Measurements from ENCODE around the gene COL8A1.

Gene COL8A1

GRCh38 chr3:99794485-99794884, 156.1 kb downstream of the COL8A1 start:
- Mint-ChIP-seq H3K4me3 (no peak overlapping the region), H3K27me3 (no peaks in the 10 kb centered on the region), H3K27ac (no peak overlapping the region), H3K4me1 (ENCODE audit: low read depth) (no peaks in the 10 kb centered on the region), H3K9me3 (ENCODE audit: low read depth) (no peaks in the 10 kb centered on the region), H3K36me3 (no peaks in the 10 kb centered on the region)

GRCh38 chr3:99795573-99795972, 157.2 kb downstream of the COL8A1 start:
- no peaks in the 10 kb centered on the region for H3K4me1 Mint-ChIP-seq (ENCODE audit: low read depth)
- H3K36me3 Mint-ChIP-seq = peaks cover 3% of the 10 kb centered on the region
- no peak overlapping the region for H3K4me3 Mint-ChIP-seq
- H3K9me3 Mint-ChIP-seq (ENCODE audit: low read depth) = no peaks in the 10 kb centered on the region
- H3K27me3 Mint-ChIP-seq = peaks cover 1% of the 10 kb centered on the region
- no peak overlapping the region for H3K27ac Mint-ChIP-seq

DNA sequence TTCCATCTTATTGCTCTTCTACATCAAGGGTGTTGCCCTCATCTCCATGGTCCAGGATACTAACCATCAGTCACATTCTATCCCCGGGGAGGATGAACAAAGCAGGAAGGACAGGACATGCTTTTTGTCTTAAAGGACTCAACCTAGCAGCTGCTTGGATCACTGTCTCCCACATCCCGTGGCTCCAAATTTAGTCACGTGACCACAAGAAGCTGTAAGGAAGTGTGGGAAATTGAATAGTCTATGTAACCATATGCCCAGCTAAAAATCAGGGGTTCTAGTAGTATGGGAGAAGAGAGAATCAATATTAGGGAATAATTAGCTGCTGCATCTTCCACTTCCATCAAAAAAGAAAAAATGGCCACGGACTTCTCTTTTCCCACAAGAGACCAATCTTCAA, 161.0 kb downstream of the COL8A1 start:
- Mint-ChIP-seq H3K27me3 (peaks cover 3% of the 10 kb centered on the region), H3K27ac (no peak overlapping the region), H3K9me3 (ENCODE audit: low read depth) (no peaks in the 10 kb centered on the region), H3K4me3 (no peak overlapping the region), H3K4me1 (ENCODE audit: low read depth) (no peaks in the 10 kb centered on the region), H3K36me3 (peaks cover 14% of the 10 kb centered on the region)

DNA sequence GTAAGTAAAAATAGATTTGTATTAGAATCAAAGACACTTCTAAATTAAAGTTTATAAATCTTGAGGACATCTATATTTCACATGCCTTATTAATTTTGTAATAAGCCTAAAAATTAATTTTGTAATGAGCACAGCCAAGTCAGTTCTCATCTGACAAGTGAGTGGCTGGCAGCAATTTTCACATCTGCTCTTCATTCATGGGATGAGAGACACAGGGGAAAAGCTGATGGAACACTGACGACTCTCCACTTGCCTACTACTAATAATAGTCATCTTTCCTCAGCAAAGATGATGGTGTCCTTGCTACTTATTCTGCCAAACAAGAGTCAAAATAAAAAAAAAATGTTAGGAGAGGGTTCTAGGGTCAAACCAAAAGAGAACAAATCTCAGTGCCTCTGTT, 164.9 kb downstream of the COL8A1 start:
- Mint-ChIP-seq H3K9me3 (ENCODE audit: low read depth) (peaks cover 6% of the 10 kb centered on the region), H3K27me3 (peaks cover 3% of the 10 kb centered on the region), H3K4me3 (no peak overlapping the region), H3K36me3 (peaks cover 21% of the 10 kb centered on the region), H3K4me1 (ENCODE audit: low read depth) (no peaks in the 10 kb centered on the region), H3K27ac (no peak overlapping the region)

- Mint-ChIP-seq H3K27ac (no peak overlapping the region), H3K9me3 (ENCODE audit: low read depth) (peaks cover 6% of the 10 kb centered on the region), H3K4me3 (no peak overlapping the region), H3K27me3 (peaks cover 1% of the 10 kb centered on the region), H3K4me1 (ENCODE audit: low read depth) (no peaks in the 10 kb centered on the region), H3K36me3 (peaks cover 18% of the 10 kb centered on the region)
These were observed 166.8 kb downstream of the COL8A1 start for GRCh38 chr3:99805160-99805559.

- H3K4me1 Mint-ChIP-seq (ENCODE audit: low read depth) = no peaks in the 10 kb centered on the region
- H3K27me3 Mint-ChIP-seq = no peaks in the 10 kb centered on the region
- H3K36me3 Mint-ChIP-seq = peaks cover 12% of the 10 kb centered on the region
- peaks cover 6% of the 10 kb centered on the region for H3K9me3 Mint-ChIP-seq (ENCODE audit: low read depth)
- no peak overlapping the region for H3K27ac Mint-ChIP-seq
- H3K4me3 Mint-ChIP-seq = no peak overlapping the region
These were observed 169.9 kb downstream of the COL8A1 start for GRCh38 chr3:99808163-99808794.

DNA sequence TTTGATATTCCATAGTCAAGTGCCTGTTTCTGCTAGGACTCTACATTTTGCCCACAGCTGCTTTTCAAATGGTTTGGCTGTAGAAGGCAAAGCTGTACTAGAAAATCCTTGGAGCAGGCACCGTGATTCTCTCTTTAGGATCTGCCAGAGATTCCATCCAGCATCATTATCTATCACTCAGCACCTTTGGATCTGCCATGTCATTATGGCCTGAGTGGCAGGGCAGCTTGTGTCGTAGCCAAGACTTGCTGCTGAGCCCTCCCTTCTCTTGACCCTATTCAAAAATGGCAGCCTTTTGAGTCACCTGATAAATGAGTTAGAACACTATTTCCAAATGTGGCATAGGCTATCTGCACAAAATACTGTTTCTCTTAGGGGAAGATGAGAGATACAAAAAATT, 171.2 kb downstream of the COL8A1 start:
- no peak overlapping the region for H3K4me3 Mint-ChIP-seq
- no peak overlapping the region for H3K27ac Mint-ChIP-seq
- peaks cover 6% of the 10 kb centered on the region for H3K9me3 Mint-ChIP-seq (ENCODE audit: low read depth)
- no peaks in the 10 kb centered on the region for H3K27me3 Mint-ChIP-seq
- H3K36me3 Mint-ChIP-seq = peaks cover 6% of the 10 kb centered on the region
- H3K4me1 Mint-ChIP-seq (ENCODE audit: low read depth) = no peaks in the 10 kb centered on the region

DNA sequence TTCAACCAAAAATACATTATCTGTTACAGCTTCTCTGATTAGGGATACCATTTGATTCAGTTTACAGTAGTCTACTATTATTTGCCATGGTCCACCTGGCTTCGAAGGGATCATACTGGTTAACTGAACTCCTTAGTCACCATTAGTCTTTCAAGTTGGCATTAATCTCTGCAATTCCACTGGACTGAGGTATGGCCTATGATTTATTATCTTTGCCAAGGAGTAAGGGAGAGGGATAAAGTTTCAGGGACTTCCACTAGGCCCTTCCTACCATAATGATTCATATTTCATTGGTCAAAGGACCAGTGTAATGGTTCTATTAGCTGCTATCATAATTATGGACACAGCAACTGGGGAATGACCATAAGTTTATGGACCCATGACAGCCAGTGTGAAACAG, 172.0 kb downstream of the COL8A1 start:
- no peaks in the 10 kb centered on the region for H3K4me1 Mint-ChIP-seq (ENCODE audit: low read depth)
- peaks cover 5% of the 10 kb centered on the region for H3K36me3 Mint-ChIP-seq
- no peak overlapping the region for H3K4me3 Mint-ChIP-seq
- peaks cover 6% of the 10 kb centered on the region for H3K9me3 Mint-ChIP-seq (ENCODE audit: low read depth)
- no peak overlapping the region for H3K27ac Mint-ChIP-seq
- no peaks in the 10 kb centered on the region for H3K27me3 Mint-ChIP-seq

DNA sequence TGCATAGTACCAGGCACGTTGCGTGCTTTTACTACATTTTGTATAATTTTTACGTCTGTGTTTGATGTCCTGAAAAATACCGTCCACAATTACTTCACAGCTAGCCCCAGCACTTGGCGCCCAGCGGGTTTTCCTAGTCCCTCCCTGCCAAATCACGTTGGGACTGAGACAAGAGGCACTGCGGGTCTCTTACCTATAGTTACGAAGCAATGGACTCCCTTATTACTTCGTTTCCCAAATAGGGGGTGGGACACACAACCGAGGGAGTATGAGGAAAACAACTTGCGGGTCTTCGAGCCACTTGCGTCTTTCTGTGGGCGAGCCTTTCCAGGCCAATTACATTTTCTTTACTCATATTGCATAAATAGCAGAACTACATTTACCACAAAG, 178.6 kb downstream of the COL8A1 start:
- Mint-ChIP-seq H3K36me3 (peaks cover 10% of the 10 kb centered on the region), H3K9me3 (ENCODE audit: low read depth) (no peaks in the 10 kb centered on the region), H3K4me1 (ENCODE audit: low read depth) (peaks cover 41% of the 10 kb centered on the region), H3K27me3 (no peaks in the 10 kb centered on the region), H3K4me3 (peak overlapping the region; percentile 96), H3K27ac (peak overlapping the region; percentile 99)

GRCh38 chr3:99817437-99818240, 179.2 kb downstream of the COL8A1 start, which contains the start of gene CMSS1:
Gene CMSS1 (plus strand): TSS chr3:99817862.
- peaks cover 43% of the 10 kb centered on the region for H3K4me1 Mint-ChIP-seq (ENCODE audit: low read depth)
- no peaks in the 10 kb centered on the region for H3K27me3 Mint-ChIP-seq
- peaks cover 10% of the 10 kb centered on the region for H3K36me3 Mint-ChIP-seq
- peak within 1 kb of the TSS; percentile 96 for H3K4me3 Mint-ChIP-seq
- H3K9me3 Mint-ChIP-seq (ENCODE audit: low read depth) = no peaks in the 10 kb centered on the region
- peak within 1 kb of the TSS; percentile 99 for H3K27ac Mint-ChIP-seq

GRCh38 chr3:99818818-99819217, 180.4 kb downstream of the COL8A1 start:
- no peaks in the 10 kb centered on the region for H3K9me3 Mint-ChIP-seq (ENCODE audit: low read depth)
- peak overlapping the region; percentile 99 for H3K27ac Mint-ChIP-seq
- H3K4me1 Mint-ChIP-seq (ENCODE audit: low read depth) = peaks cover 49% of the 10 kb centered on the region
- H3K4me3 Mint-ChIP-seq = peak overlapping the region; percentile 96
- peaks cover 13% of the 10 kb centered on the region for H3K36me3 Mint-ChIP-seq
- H3K27me3 Mint-ChIP-seq = no peaks in the 10 kb centered on the region

GRCh38 chr3:99823723-99824711, 185.6 kb downstream of the COL8A1 start:
- Mint-ChIP-seq H3K27me3 (no peaks in the 10 kb centered on the region), H3K4me1 (ENCODE audit: low read depth) (peaks cover 42% of the 10 kb centered on the region), H3K36me3 (peaks cover 13% of the 10 kb centered on the region), H3K4me3 (no peak overlapping the region), H3K9me3 (ENCODE audit: low read depth) (no peaks in the 10 kb centered on the region), H3K27ac (peak overlapping the region; percentile 18)

DNA sequence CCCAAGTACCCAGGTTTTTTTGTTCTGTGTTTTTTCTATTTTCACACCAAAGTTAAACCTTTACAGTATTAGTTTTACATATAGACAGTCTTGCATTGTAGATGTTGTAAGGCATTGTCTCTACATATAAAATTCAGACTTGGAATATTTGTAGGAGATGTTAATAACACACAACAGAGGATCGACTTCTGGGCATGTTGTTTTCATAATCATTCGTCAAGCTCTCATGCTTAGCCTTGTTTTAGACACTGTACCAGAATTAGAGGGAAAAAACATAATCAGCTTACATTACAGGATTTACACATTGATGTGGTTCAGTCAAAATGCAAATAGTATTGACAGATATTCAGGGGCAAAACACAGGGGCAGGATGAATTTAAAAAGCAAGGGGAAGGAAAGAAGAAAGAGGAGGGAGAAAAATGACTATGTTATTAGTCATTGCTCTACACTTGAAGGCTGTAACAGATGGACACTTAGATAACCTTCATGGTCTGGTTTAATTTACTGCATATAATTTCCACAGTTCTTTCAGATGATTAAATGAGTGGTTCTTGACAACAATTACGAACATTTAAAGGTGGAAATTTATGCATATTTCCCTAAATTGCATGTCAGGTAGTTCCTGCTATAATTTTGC, 186.7 kb downstream of the COL8A1 start:
- Mint-ChIP-seq H3K9me3 (ENCODE audit: low read depth) (no peaks in the 10 kb centered on the region), H3K4me3 (no peak overlapping the region), H3K27ac (peak overlapping the region; percentile 54), H3K36me3 (peaks cover 9% of the 10 kb centered on the region), H3K27me3 (no peaks in the 10 kb centered on the region), H3K4me1 (ENCODE audit: low read depth) (peaks cover 33% of the 10 kb centered on the region)

- no peak overlapping the region for H3K4me3 Mint-ChIP-seq
- H3K27ac Mint-ChIP-seq = no peak overlapping the region
- peaks cover 17% of the 10 kb centered on the region for H3K4me1 Mint-ChIP-seq (ENCODE audit: low read depth)
- no peaks in the 10 kb centered on the region for H3K9me3 Mint-ChIP-seq (ENCODE audit: low read depth)
- no peaks in the 10 kb centered on the region for H3K27me3 Mint-ChIP-seq
- no peaks in the 10 kb centered on the region for H3K36me3 Mint-ChIP-seq
These were observed 191.4 kb downstream of the COL8A1 start for GRCh38 chr3:99829844-99830243.

Measured in activated naive CD8-positive, alpha-beta T cell (primary cell).